HEK293 (cell line): Measurements from ENCODE around the gene DUSP10.
A peak's percentile ranks its signal among the peaks of the same experiment; 100 is the strongest.

Source experiments
- BCL11B ChIP-seq: fragments of 450-650 bp; formaldehyde crosslinking; IDR thresholded peaks from 2 replicates; pipeline ENCODE4 v1.5.1; 2016; ENCODE audit warnings: low read depth, missing biosample characterization, missing genetic modification characterization
- BCL6B ChIP-seq: fragments of 450-650 bp; formaldehyde crosslinking; IDR thresholded peaks from 2 replicates; pipeline ENCODE4 v1.5.1; 2017; ENCODE audit warnings: missing biosample characterization, missing genetic modification characterization
- MYNN ChIP-seq: fragments of 450-650 bp; formaldehyde crosslinking; IDR thresholded peaks from 2 replicates; pipeline ENCODE4 v1.5.1; 2016; ENCODE audit warnings: missing biosample characterization, missing genetic modification characterization, borderline replicate concordance
- RBAK ChIP-seq: fragments of 450-650 bp; formaldehyde crosslinking; IDR thresholded peaks from 2 replicates; pipeline ENCODE4 v1.5.1; 2016; ENCODE audit warnings: missing biosample characterization, missing genetic modification characterization
- ZBTB48 ChIP-seq: fragments of 450-650 bp; formaldehyde crosslinking; IDR thresholded peaks from 2 replicates; pipeline ENCODE4 v1.5.1; 2016; ENCODE audit warnings: missing biosample characterization, missing genetic modification characterization
- ZBTB49 ChIP-seq: fragments of 450-650 bp; formaldehyde crosslinking; IDR thresholded peaks from 2 replicates; pipeline ENCODE4 v1.5.1; 2016; ENCODE audit warnings: missing biosample characterization, missing genetic modification characterization, low read depth
- ZEB2 ChIP-seq: fragments of 450-650 bp; formaldehyde crosslinking; IDR thresholded peaks from 2 replicates; pipeline ENCODE4 v1.5.1; 2016; ENCODE audit warnings: missing biosample characterization, missing genetic modification characterization
- ZNF2 ChIP-seq: fragments of 450-650 bp; formaldehyde crosslinking; IDR thresholded peaks from 2 replicates; pipeline ENCODE4 v1.5.1; 2016; ENCODE audit warnings: missing biosample characterization, missing genetic modification characterization
- ZNF202 ChIP-seq: fragments of 450-650 bp; formaldehyde crosslinking; IDR thresholded peaks from 2 replicates; pipeline ENCODE4 v1.5.1; 2016; ENCODE audit warnings: missing biosample characterization, missing genetic modification characterization, borderline replicate concordance
- ZNF280D ChIP-seq: fragments of 450-650 bp; formaldehyde crosslinking; IDR thresholded peaks from 2 replicates; pipeline ENCODE4 v1.5.1; 2016; ENCODE audit warnings: missing biosample characterization, missing genetic modification characterization
- ZNF341 ChIP-seq: fragments of 450-650 bp; formaldehyde crosslinking; IDR thresholded peaks from 2 replicates; pipeline ENCODE4; 2016; ENCODE audit warnings: low read depth, missing biosample characterization, missing genetic modification characterization
- ZNF391 ChIP-seq: fragments of 450-650 bp; formaldehyde crosslinking; IDR thresholded peaks from 2 replicates; pipeline ENCODE4 v1.5.1; 2016; ENCODE audit warnings: low read depth, missing biosample characterization, missing genetic modification characterization, borderline replicate concordance
- ZNF501 ChIP-seq: fragments of 450-650 bp; formaldehyde crosslinking; IDR thresholded peaks from 2 replicates; pipeline ENCODE4 v1.5.1; 2016; ENCODE audit warnings: missing biosample characterization, missing genetic modification characterization
- ZNF518A ChIP-seq: fragments of 450-650 bp; formaldehyde crosslinking; conservative IDR thresholded peaks from 2 replicates; pipeline ENCODE4 v1.5.1; 2016; ENCODE audit warnings: low read depth, missing biosample characterization, missing genetic modification characterization
- ZNF530 ChIP-seq: fragments of 450-650 bp; formaldehyde crosslinking; IDR thresholded peaks from 2 replicates; pipeline ENCODE4 v1.5.1; 2016; ENCODE audit warnings: low read depth, missing biosample characterization, missing genetic modification characterization
- ZNF544 ChIP-seq: fragments of 450-650 bp; formaldehyde crosslinking; IDR thresholded peaks from 2 replicates; pipeline ENCODE4 v1.5.0; 2017; ENCODE audit warnings: missing biosample characterization, missing genetic modification characterization
- ZNF610 ChIP-seq: fragments of 450-650 bp; formaldehyde crosslinking; IDR thresholded peaks from 2 replicates; pipeline ENCODE4 v1.5.1; 2016; ENCODE audit warnings: missing biosample characterization, missing genetic modification characterization, borderline replicate concordance
- ZNF623 ChIP-seq: fragments of 450-650 bp; formaldehyde crosslinking; IDR thresholded peaks from 2 replicates; pipeline ENCODE4 v1.5.1; 2016; ENCODE audit warnings: missing biosample characterization, missing genetic modification characterization
- ZNF639 ChIP-seq: fragments of 450-650 bp; formaldehyde crosslinking; IDR thresholded peaks from 2 replicates; pipeline ENCODE4 v1.5.1; 2016; ENCODE audit warnings: missing biosample characterization, missing genetic modification characterization
- ZNF76 ChIP-seq: fragments of 450-650 bp; formaldehyde crosslinking; IDR thresholded peaks from 2 replicates; pipeline ENCODE4; 2016; ENCODE audit warnings: low read depth, missing biosample characterization, missing genetic modification characterization, borderline replicate concordance
- ZNF791 ChIP-seq: fragments of 450-650 bp; formaldehyde crosslinking; IDR thresholded peaks from 2 replicates; pipeline ENCODE4 v1.5.1; 2016; ENCODE audit warnings: missing biosample characterization, missing genetic modification characterization
- ZSCAN4 ChIP-seq: fragments of 450-650 bp; formaldehyde crosslinking; IDR thresholded peaks from 2 replicates; pipeline ENCODE4 v1.5.1; 2017; ENCODE audit warnings: missing biosample characterization, missing genetic modification characterization
- ZXDB ChIP-seq: fragments of 450-650 bp; formaldehyde crosslinking; IDR thresholded peaks from 2 replicates; pipeline ENCODE4 v1.5.1; 2016; ENCODE audit warnings: missing biosample characterization, missing genetic modification characterization

The DUSP10 gene

GRCh38 chr1:221741703-221742554 is at the start of gene DUSP10 (continued):
- no peak for TF ChIP-seq ZNF280D (tag by site-specific recombination)
- no peak for TF ChIP-seq ZBTB49
- TF ChIP-seq RBAK (tag by site-specific recombination), result no peak
- TF ChIP-seq ZNF202 (tag by site-specific recombination), result no peak
- TF ChIP-seq ZSCAN4 (tag by site-specific recombination), result peak; percentile 97
- TF ChIP-seq ZNF518A, result 0 out of 2 replicates have a peak, but pooled peaks have one; percentile 26
- TF ChIP-seq ZNF341 (tag by site-specific recombination), result peak; percentile 96
- TF ChIP-seq ZNF530 (tag by site-specific recombination), result no peak
- peak; percentile 90 for TF ChIP-seq ZNF2
- no peak for TF ChIP-seq BCL11B (tag by site-specific recombination)
- TF ChIP-seq ZNF544 (tag by site-specific recombination), result no peak
- TF ChIP-seq ZEB2 (tag by site-specific recombination), result peak; percentile 88
- peak; percentile 13; the same call in 1 of the 2 replicates for TF ChIP-seq ZNF501
- no peak for TF ChIP-seq BCL6B (tag by site-specific recombination)
- TF ChIP-seq ZNF623 (tag by site-specific recombination), result no peak
- peak; percentile 27 for TF ChIP-seq ZXDB (tag by site-specific recombination)
- TF ChIP-seq ZNF639 (tag by site-specific recombination), result peak; percentile 64; the same call in 1 of the 2 replicates
- TF ChIP-seq ZNF791 (tag by site-specific recombination), result no peak
- TF ChIP-seq ZNF76 (tag by site-specific recombination), result peak; percentile 57
- TF ChIP-seq MYNN (tag by site-specific recombination), result no peak
- TF ChIP-seq ZNF610 (tag by site-specific recombination), result peak; percentile 72
- TF ChIP-seq ZBTB48 (tag by site-specific recombination), result 0 out of 2 replicates have a peak, but pooled peaks have one; percentile 25
- TF ChIP-seq ZNF391 (tag by site-specific recombination), result peak; percentile 65; the same call in 1 of the 2 replicates
